Cardiac muscle cell (in vitro differentiated cells and primary cell): ENCODE results near the gene RPS15. TPM values are rescaled to one million over a fixed set of nuclear protein-coding genes. Genes with fewer than 3 reads are reported as not detected.

Experiments
- DNase-seq, 2 donors: peaks; one replicate each; pipeline versions ENCODE4 v3.0.0 to v3.0.0-alpha.2; 2010 to 2017; ENCODE audit warnings: low read depth in 1 of 2, low spot score in 1 of 2
- H3K27ac ChIP-seq: fragments of 200-600 bp; sonication (generic); 2 replicates; pipeline ENCODE4 v1.5.1; 2016
- H3K27me3 ChIP-seq: fragments of 200-600 bp; sonication (generic); 2 replicates; pipeline ENCODE4 v1.6.0; 2016; ENCODE audit warnings: control low read depth
- H3K36me3 ChIP-seq: fragments of 200-600 bp; sonication (generic); 2 replicates; pipeline ENCODE4 v1.5.1; 2016; ENCODE audit warnings: control low read depth
- H3K4me1 ChIP-seq: fragments of 200-600 bp; sonication (generic); 2 replicates; pipeline ENCODE4 v1.8.1; 2017; ENCODE audit warnings: low read depth, mild to moderate bottlenecking, mixed run types
- H3K4me3 ChIP-seq: fragments of 200-600 bp; sonication (generic); 2 replicates; pipeline ENCODE4 v1.5.1; 2016; ENCODE audit warnings: mild to moderate bottlenecking
- H3K9me3 ChIP-seq: fragments of 200-600 bp; sonication (generic); 2 replicates; pipeline ENCODE4 v1.5.1; 2017; ENCODE audit warnings: low read depth, mild to moderate bottlenecking, control low read depth
- polyA plus RNA-seq: library from polyadenylated mRNA; unstranded; fragments of >200 nt; fragmentation: Nextera tagmentation; extraction: Ambion mirVana; gene quantifications from 2 replicates; pipeline ENCODE4 v1.2.1, GENCODE V29; 2016
- total RNA-seq: library from RNA; depleted of rRNA; stranded (reverse); fragments of >200 nt; gene quantifications from 2 replicates; pipeline ENCODE4 v1.2.3, GENCODE V29; 2016
- TF ChIP-seq, protein P1 (sequence below): IDR thresholded peaks from 2 replicates; pipeline ENCODE4 v1.5.1; 2012; ENCODE audit warnings: low read depth, mild to moderate bottlenecking, low read length

RPS15 gene
- total and polyA plus RNA-seq, 2 experiments from 2014 or later = 1,129 to 6,817 TPM

DNA sequence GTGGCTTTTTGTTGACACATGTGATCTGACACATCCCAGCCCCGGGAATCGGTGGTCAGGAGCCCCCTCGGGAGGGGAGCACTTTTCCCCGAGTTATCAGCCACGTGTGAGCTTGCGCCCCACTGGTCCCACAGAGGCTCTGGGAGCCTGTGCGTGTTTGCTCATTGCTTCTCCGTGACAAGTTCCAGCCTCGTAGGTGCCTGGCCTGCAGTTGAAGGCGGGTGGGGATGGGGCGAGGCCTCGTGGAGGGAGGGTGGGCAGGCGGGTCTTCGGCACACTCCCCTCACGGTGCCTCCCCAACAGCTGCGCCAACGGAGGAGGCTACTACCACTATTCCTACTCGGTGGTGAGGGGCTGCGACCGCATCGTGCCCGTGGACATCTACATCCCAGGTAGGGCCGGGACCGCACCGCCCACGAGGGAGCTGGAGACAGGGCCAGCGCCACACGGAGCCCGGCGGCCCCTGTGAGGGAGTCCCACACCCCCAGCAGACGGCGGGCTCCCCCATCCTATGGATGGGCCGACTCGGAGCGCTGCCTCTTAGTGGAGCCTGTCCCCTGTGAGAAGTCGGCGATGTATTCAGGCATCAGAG lies 45.2 kb upstream of the RPS15 start:
- H3K36me3 ChIP-seq = peaks cover 25% of the 10 kb centered on the region

DNA sequence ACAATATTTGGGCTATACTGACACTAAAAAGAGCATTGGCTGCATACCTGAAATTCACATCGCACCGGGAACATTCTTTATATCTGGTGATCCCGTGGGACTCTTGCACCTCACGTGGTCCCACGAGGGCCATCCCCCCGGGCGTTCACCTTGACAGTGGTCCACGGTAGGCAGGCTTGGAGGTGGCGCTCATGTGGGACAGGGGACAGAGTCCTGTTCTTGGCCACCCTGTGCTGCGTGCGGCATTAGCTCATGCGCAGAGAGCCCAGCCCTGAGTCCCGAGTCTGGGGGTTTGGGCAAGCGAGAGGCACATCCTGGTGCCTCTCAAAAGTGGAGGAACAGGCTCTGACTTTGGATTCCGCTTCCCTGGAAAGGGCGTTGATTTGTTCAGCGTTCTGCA lies 44.4 kb upstream of the RPS15 start:
- H3K36me3 ChIP-seq = peaks cover 24% of the 10 kb centered on the region
- H3K4me3 ChIP-seq = no peak overlapping the region
- no peak for DNase-seq
- H3K4me1 ChIP-seq = no peaks in the 10 kb centered on the region
- no peaks in the 10 kb centered on the region for H3K9me3 ChIP-seq
- no peaks in the 10 kb centered on the region for H3K27me3 ChIP-seq
- TF ChIP-seq, protein P1, sequence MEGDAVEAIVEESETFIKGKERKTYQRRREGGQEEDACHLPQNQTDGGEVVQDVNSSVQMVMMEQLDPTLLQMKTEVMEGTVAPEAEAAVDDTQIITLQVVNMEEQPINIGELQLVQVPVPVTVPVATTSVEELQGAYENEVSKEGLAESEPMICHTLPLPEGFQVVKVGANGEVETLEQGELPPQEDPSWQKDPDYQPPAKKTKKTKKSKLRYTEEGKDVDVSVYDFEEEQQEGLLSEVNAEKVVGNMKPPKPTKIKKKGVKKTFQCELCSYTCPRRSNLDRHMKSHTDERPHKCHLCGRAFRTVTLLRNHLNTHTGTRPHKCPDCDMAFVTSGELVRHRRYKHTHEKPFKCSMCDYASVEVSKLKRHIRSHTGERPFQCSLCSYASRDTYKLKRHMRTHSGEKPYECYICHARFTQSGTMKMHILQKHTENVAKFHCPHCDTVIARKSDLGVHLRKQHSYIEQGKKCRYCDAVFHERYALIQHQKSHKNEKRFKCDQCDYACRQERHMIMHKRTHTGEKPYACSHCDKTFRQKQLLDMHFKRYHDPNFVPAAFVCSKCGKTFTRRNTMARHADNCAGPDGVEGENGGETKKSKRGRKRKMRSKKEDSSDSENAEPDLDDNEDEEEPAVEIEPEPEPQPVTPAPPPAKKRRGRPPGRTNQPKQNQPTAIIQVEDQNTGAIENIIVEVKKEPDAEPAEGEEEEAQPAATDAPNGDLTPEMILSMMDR = no peak
- no peak overlapping the region for H3K27ac ChIP-seq

More for the DNA sequence above, 45.2 kb upstream of the RPS15 start:
- TF ChIP-seq, protein P1 = no peak
- Histone ChIP-seq H3K27ac (no peak overlapping the region), H3K27me3 (no peaks in the 10 kb centered on the region), H3K9me3 (no peaks in the 10 kb centered on the region), H3K4me1 (no peaks in the 10 kb centered on the region), H3K4me3 (no peak overlapping the region)
- DNase-seq = no peak

DNA sequence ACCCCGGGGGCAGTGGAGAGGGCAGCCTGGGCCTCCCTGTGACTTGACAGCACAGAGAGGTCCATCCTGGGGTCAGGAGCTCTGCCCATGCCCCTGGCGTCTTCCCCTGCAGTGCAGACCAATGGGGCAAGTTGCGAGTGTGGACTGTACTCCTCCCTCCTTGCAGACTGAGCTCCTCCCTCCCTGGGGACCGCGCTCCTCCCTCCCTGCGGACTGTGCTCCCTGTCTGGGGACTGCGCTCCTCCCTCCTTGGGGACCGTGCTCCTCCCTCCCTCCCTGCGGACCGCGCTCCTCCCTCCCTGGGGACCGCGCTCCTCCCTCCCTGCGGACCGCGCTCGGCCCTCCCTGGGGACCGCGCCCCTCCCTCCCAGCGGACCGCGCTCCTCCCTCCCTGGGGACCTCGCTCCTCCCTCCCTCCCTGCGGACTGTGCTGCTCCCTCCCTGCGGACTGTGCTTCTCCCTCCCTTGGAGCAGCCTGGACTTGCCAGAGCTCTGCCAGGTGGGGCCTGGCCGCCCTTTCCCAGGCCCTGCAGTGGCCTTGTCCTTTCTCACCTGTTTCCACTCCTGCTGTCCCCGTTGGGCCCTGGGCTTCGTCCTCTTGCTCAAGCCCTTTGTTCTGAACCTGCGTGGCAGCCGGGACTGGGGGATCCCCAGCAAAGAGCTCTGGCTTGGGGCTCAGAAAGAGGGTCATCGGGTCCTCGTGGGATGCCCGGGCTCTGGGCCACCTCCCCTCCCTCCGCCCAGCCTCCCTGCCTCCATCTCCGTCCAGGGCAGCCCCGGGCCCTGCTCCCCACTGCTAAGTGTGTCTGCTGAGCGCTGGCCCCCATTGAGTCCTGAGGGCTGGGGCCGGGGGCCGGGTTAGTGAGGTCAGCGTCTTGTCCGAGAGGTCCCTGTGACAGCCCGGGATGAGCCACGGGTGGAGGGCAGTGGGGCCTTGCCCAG lies 43.7 kb upstream of the RPS15 start:
- no peak for DNase-seq
- TF ChIP-seq, protein P1 = no peak
- H3K27me3 ChIP-seq = no peaks in the 10 kb centered on the region
- peak overlapping the region; percentile 23 for H3K27ac ChIP-seq
- no peak overlapping the region for H3K4me3 ChIP-seq
- H3K9me3 ChIP-seq = no peaks in the 10 kb centered on the region
- H3K36me3 ChIP-seq = peaks cover 19% of the 10 kb centered on the region
- H3K4me1 ChIP-seq = no peaks in the 10 kb centered on the region

DNA sequence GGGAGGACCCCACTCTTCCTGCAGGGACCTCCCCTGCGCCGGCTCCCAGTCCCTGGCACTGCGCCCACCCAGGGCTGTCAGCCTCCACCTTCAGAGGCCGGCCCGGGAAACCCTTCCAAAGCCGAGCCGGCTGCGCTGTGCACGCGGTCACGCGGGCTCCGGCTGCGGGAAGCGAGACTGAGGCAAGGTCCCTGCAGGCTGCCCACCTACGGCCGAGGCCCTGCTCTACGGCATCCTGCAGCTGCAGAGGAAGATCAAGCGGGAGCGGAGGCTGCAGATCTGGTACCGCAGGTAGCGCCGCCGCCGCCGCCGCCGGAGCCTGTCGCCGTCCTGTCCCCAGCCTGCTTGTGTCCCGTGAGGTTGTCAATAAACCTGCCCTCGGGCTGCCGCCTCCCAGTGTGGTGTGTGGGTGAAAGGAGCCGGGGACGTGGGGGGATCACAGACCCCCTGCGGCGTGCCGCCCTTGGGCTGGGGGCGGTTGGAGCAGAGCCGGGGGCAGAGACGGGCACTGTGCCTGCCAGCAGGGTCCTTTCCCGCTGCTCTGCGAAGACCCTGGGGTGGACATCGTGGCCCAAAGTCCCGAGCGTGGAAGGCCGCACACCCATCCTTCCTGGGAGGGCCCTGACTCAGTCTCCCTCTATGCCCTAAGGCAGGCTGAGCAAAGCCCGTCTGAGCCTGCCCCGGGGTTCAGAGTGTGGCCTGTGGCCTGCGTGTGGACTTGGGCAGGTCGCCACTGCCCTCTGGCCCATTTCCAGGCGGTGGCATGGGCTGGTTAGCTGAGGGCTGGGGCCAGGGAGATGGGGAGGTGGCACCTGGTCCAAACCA lies 42.8 kb upstream of the RPS15 start:
- H3K36me3 ChIP-seq = peaks cover 19% of the 10 kb centered on the region
- no peak for DNase-seq
- no peak overlapping the region for H3K4me3 ChIP-seq
- H3K4me1 ChIP-seq = peaks cover 3% of the 10 kb centered on the region
- peak overlapping the region; percentile 39 for H3K27ac ChIP-seq
- no peaks in the 10 kb centered on the region for H3K27me3 ChIP-seq
- no peaks in the 10 kb centered on the region for H3K9me3 ChIP-seq
- TF ChIP-seq, protein P1 = no peak

DNA sequence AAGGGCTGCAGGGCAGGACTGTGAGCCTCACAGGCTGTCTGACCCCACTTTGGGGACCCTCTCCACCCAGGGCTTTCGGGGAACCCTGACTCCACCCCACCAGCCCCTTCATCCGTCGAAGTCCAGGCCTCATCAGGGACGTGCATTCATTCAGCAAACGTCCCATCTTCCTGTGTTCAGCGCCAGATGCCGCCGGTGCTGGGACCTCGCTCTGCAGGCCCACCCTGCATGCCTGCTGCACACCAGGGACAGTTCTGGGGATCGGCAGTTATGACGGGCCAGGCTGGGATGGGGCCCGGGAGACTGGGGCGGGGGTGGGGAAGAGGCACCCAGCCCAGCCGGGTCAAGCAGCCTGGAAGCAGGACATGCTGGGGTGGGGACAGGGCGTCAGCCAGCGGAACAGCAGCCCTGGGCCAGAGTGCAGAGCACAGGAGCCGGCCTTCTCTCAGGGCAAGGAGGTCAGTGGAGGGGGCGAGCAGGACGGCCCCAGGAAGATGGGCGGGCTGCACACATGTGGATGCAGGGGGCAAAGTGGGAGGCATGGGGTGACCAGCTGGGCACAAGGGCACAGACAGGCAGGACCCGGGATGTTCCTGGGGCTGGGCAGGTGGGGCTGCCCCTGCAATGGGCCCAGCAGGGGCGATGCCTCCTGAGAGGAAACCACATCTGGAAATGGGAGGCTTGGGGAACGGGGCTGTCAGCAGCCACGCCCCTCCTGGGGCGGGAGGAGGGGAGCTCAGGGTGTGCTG lies 42.0 kb upstream of the RPS15 start:
- peaks cover 15% of the 10 kb centered on the region for H3K36me3 ChIP-seq
- H3K4me1 ChIP-seq = peaks cover 5% of the 10 kb centered on the region
- no peak overlapping the region for H3K4me3 ChIP-seq
- H3K9me3 ChIP-seq = no peaks in the 10 kb centered on the region
- H3K27me3 ChIP-seq = no peaks in the 10 kb centered on the region
- H3K27ac ChIP-seq = peak overlapping the region; percentile 39
- TF ChIP-seq, protein P1 = no peak
- DNase-seq = no peak
